ENCODE measurements around the gene MEIS2.
A peak's percentile ranks its signal among the peaks of the same experiment; 100 is the strongest.
"Not testable (repeated sequence)": the region's sequence is repeated elsewhere in the genome, so short reads cannot be mapped to it uniquely, and the experiment has no call there.

MEIS2 gene

DNA sequence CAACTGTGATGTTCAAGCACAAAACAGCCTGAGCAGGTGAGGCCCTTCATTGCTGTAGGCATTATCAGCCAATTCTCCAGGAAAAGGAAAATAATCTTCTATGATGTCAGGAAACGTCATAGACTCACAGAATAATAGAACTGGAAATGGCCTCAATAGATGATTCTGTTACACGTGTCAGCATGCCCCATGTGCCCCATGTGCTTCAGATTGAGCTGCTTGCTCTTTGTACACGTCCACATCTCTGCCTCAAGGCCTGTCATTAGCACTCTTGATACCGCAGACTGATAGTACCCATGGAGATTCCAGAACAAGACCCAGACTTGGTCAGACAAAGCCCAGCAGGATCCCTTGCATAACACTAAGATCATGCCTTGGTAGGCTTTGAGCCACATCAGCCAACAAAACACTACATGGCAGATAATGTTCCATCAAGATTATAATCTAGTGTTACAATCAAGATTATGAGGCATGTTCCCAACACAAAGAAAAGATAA is 95.9 kb downstream of the MEIS2 start:
- no peak for DNase-seq

DNA sequence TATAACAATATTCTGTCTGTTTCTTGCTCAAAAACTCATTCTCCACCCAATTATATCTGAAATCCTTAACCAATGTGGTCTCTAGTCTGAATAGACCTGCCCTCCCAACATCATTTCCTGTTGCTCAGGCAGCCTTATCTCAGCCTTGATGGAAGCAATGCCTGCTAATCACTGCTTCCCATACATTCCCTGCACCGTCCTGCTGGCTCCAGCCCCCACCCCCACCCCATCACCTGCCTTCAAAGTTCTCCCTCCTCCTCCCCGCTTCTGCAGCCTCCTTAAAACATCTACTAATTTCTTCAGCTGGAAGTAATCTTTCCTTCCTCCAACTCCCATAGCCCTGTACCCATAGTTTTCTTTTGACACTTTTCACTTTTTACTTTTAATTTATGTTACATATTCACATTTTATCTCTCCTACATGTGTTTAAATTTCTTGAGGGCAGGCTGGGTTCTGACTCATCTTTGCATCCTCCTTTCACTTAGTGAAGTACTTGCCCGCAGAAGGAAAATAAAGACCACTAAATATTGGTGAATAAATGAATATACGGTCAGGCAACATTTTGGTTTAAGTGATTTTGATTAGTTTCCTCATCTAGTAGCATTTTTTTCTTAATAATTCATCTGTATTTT is 98.2 kb downstream of the MEIS2 start:
- no peak for DNase-seq

DNA sequence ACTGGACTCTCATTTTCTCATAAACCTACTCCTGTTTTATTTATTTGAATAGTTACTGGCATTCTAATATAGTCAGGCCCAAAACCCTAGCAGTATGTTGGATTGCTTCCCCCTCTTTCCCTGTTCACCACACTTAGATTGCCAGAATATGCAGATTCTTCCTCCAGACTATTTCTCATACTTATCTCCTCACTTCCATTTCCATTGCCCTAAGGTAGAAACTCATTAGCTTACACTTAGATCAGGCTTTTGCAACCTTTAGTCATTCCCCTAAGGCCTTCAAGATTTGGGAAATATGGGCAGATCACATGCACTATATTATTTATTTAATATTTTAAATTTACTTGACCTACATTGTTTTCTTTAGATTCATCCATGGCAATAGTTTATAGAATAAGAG is 98.9 kb downstream of the MEIS2 start:
- DNase-seq: no peak

DNA sequence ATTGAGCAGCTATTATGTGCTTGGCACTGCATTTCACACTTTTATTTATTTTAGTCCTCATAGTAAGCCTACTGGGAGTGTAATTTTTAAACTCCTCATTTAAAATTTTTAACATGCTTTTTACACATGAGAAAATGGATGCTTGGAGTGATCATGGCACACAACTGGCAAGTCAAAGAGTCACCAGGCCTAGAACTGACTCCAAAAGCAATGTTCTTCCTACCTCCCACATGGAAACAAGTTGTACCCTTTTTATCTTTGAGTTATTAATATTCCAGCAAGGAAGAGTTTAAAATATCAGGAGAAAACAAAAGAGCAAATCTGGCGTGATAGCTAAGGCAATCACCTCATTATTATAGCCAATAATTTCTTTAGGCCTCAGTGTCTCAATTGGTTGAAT is 100.6 kb downstream of the MEIS2 start:
- no peak for DNase-seq

DNA sequence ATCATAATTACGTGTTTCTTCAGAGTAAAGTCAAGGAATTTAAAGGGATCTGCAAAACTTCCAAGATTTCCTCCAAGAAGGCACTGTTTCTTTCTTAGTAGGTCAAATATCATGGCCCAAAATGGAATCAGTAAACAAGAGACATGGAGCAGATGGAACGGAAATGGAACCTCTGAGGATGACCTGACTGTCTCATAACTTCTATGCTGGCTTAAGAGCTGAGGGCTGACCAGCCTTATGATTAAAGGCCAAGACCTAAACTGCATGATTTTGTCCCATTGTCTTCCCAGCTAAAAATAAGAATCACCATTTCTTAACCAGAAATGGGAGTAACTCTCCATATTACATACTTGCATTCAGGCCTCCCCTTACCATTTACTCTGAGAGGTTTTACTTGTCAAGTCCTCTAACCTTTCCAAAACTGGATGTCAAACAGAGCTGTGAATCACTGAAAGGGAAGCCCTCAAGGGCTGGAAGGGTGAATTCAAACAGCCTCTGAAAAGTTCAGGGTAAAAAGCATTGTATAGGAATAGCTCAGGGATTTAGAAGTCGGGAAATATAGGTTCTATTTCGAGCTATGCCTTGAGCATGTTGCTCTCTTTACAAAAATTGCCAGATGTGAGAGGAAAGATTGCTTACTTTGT is 103.7 kb downstream of the MEIS2 start:
- DNase-seq: no peak

DNA sequence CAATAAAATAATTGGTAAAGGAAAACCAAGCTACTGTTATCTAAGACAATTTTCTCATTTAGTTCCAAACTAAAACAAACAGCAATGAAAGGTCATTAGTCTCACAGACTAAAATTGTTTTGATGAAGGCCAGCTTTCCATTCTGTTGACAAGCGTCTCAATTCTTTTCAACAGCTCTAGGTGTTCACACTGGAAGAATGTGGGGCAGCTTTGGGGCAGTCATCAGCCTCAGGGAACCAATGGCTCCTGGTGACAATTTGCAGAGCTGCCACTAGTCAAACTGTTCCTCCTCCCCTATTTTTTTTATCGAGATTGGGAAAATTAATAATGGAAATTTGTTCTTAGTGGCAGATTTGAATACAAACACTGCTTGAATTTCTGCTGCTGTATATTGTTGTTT is 104.2 kb downstream of the MEIS2 start:
- DNase-seq: no peak

DNA sequence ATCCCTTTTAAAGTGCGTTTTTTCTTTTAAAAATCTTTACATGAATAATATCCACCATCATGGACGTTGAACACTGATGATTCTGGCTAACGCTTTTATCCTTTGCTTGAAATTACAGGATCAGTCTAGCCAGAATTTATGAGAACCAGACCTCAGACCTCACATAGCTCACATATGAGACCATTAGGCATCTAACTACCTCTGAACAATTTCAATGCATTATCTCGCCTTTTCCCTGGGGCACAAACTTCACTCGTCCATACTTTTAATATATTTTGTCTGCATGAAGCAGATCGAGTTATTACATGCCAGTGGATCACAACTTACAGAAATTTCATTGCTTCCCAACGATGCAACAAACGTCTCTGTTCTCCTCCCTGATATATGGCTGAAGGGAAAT is 105.6 kb downstream of the MEIS2 start:
- no peak for DNase-seq

DNA sequence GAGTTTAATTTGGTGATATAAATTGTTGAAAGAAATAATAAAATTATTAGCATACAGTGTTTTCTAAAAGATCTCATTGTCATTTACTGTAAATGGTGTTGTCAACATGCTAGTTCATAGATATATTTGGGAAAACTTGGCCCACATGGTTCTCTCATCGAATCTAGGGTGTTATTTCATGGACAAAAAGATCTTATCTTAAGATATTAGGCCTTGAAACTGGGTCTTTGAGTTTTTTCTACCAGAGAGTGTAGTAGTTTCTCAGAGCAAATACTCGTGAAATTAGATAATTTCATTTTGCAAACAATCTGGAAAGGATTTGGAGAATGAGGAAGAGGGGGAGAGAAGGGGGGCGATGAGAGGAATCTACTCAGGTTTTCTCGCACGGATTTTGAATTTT is 107.9 kb downstream of the MEIS2 start:
- no peak for DNase-seq

DNA sequence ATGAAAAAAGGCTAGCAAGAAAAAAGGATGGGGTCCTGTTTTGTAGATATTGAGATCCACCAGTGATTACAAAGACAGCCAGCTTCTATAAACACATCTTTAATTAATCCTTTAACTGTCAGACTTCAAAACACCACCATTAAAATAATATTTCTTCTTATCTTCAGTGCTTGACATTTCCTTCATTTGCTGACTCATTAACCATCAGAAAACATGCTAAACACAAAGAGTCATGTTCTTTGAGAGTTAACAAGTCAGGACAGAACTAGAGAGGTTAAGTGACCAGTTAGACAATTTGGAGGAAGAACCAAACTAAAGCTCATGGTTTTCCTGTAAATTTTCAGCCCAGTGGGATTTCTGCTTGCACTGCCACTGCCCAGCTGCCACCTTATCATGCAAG is 111.4 kb downstream of the MEIS2 start:
- no peak for DNase-seq

DNA sequence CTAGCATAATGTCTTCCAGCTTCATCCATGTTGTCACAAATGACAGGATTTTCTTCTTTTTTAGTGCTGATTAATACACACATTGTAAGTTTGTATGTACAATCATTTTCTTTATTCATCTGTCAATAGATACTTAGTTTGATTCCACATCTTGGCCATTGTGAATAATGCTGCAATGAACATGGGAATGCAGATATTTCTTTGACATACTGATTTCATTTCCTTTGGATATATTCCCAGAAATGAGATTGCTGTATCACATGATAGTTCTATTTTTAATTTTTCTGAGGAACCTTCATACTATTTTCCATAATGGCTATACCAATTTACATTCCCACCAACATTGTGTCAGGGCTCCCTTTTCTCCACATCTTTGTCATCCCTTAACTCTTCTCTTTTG is 117.9 kb downstream of the MEIS2 start:
- DNase-seq: no peak

DNA sequence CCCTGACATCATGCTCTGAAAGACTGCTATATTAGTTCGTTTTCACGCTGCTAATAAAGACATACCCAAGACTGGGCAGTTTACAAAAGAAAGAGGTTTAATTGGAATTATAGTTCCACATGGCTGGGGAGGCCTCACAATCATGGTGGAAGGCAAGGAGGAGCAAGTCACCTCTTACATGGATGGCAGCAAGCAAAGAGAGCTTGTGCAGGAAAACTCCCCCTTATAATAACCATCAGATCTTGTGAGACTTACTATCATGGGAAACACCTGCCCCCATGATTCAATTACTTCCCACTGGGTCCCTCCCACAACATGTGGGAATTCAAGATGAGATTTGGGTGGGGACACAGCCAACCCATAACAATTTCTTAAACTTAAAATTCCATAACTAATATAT is 120.1 kb downstream of the MEIS2 start:
- DNase-seq: not testable (repeated sequence)

DNA sequence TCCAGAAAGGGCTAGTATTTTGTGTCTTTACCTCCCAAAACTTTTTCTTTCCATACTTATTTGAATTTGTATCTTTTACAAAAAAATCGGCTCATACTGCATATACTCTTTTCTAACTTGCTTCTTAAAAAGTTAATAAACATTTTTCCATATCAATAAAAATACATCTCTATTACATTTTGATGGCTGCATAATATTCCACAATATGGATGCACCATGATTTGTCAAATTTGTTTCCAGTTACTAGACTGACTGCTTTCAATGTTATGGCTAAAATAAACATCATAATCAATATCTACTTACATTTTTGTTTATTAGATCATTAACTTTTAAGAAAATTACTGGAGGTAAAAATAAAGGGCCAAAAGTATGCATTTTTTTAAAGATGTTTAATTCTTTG is 121.7 kb downstream of the MEIS2 start:
- no peak for DNase-seq

DNA sequence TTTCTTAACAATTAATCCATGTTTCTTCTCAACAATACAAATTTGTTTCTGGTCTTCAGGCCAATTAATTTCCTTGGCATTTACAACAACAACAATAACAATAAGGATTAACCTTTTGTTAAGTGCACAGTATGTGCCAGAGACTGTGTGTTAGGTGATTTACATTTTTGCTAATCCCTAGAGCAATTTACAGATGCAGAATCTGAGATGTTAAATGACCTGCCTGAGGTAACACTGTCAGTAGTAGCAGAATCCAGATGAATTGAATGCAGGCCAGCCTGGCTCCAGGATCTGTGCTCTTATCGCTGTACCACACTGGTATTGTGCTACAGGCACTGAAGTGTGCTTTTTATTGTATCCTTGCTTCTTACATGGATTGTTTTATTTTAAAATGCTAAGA is 122.2 kb downstream of the MEIS2 start:
- DNase-seq: no peak

DNA sequence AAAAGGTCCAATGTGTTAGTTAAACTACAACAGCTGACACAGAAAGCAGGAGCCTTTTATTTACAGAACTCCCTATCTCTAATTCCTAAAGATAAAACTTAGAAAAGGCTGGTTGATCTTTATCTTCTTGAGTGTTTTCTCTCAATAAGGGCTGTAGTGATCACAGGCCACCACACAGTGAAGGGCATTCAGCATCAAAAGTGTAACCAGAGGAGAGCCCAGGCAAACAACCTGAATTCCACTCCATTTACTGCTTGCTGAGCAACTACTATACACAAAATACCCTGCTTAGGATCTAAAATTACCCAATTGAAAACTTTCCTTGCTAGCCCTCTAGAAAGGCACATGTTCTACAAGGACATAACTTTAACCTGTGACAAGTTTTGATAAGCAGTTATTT is 122.7 kb downstream of the MEIS2 start:
- no peak for DNase-seq

DNA sequence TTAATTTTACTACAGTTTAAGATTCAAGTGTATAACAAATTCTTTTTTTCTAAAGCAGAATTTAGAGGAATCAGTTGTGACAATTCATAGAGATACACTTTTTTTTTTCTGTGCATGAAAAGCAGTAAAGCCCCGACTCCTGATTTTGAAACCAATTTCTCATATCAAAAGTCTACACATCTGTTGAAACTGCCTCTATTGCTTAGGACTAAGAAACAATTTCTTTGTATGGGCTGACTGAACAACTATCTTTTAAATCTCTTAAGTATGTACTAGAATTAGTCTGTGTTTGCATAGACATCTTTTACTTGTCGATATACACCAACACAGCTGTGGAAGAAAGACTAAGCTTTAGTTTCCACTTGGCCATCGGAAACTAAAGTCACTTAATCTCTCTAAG is 127.6 kb downstream of the MEIS2 start:
- DNase-seq: no peak

DNA sequence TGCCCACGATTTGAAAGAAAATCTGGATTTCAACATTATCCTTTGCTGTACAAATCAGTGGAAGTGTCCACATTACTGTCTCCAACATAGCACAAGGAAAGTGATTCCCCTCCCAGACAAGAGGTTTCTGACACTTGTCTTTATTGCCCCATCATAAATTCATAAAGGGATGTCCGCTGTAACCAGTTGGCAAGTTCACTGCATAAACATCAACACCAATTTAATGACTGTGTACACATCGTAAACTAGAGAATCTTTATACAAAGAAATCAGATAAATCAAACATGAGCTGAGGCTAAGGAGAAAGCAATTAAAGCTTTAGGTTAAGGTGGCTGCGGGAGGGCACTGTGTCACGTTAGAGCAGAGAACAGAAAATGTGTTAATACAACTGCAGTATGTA is 129.8 kb downstream of the MEIS2 start:
- DNase-seq: peak; percentile 10

DNA sequence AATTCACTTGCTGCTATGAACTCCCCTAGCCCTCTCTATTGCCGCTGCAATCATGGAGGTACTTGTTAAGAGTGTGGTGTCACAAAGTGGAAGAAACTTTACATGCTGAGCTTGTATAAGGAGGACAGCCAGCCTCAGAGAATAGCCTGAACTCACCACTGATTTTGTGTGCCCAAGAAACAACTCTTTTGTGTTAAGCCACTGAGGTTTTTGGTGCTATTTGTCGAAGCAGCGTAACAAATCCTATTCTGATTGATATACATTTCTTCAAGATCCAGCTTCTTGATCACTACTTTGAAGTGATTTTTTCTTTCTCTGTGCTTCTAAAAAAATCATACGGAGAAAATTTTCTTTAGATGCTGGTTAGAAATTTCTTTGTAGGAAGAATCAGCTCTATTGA is 132.4 kb downstream of the MEIS2 start:
- no peak for DNase-seq

DNA sequence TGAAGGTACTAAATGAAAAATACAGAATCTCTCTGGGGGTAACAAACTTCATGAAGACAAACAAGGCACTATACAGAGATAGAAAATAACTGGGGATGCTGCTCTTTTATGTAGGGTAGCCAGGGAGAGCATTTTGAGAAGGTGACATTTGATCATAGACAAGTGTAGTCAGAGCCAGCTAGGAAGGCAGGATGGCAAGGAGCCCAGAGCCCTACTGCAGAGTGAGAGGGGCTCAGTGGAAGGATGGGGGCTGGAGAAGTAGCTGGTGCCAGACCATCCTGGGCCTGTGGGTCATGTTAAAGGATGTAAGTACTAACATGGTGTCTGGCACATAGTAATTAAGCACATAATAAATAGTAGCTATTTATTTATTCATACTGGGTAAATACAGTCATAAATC is 133.6 kb downstream of the MEIS2 start:
- DNase-seq: peak; percentile 91

DNA sequence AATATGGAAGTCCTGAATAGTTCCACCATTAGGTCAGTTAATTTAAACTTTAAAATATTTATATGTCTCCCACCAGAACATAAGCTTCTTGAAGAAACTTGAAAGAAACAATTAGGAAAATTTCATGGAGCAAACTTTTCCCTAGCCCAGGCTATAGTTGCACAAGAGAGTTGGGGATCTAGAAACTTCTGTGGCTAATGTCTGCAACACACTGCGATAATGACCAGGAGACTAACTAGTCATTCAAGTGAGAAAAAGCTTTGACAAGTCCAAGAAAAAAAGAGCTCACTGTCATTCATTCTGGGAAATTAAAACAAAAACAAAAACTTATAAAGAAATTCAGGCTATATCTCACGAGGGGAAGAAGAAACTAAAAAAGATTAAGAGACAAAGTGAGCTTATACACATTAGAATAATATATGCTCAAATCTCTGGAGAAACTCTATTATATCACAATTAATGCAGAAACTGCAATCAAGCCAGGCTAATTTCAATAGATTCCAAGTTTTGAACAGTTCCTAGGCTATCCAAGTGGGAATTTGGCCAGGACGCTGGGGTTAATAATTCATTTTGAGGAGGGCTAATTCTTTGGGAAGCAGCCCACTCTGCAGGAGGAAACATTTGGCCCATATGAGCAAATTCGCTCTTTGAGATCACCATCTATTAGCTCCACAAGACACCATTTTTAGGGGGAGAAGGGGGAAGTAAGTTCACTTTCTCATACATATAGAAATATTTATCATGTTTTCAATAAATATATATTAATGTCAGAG is 134.6 kb downstream of the MEIS2 start:
- peak; percentile 91 for DNase-seq

DNA sequence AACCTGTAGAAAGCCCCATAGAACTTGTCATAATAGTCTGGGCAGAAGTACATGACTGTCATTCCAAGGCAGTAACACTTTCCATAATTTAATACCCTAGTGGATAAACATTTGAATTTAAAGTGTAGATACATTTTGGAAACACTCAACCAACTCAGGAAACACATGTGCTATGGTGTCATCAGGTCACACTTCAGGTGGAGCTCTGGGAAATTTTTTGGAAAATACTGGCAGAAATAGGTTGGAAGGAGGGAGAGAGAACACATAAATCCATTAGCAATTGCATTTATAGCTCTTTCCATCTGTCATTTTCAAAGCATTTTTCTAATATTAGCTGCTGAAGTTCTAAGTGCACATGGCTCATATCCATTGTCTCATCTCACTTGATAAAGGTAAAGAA is 135.7 kb downstream of the MEIS2 start:
- peak; percentile 58 for DNase-seq

DNA sequence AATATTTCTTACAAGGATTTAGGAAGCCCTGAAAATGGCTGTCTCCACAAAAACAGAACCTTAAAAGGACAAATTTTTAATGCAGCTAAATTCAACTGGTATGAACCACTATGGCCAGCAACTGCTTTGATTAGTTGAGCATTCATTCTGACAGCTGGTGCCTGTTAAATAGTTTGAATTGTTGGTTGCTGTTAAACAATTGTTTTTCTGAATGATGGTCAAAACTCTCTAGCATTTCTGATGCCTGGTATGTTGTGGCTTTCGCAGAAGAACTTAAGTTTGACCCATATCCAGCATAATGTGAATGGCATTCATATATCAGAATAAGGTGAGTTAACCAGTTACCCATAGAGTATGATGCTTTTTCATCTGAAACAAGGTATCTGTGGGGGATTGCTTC is 138.4 kb downstream of the MEIS2 start:
- DNase-seq: no peak

DNA sequence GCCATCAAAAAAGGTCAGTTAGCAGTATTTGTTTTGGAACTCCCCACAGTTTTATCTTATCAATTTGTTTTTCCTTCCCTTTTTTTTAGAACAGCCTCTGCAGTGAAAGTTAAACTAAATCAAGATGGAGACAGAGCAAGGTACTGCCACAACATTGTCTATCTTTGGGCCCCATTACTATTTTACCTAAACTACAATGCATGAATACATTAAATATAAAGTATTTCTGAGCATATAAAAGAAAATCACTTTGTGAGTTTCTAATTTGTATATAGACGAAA is 139.5 kb downstream of the MEIS2 start:
- DNase-seq: no peak

DNA sequence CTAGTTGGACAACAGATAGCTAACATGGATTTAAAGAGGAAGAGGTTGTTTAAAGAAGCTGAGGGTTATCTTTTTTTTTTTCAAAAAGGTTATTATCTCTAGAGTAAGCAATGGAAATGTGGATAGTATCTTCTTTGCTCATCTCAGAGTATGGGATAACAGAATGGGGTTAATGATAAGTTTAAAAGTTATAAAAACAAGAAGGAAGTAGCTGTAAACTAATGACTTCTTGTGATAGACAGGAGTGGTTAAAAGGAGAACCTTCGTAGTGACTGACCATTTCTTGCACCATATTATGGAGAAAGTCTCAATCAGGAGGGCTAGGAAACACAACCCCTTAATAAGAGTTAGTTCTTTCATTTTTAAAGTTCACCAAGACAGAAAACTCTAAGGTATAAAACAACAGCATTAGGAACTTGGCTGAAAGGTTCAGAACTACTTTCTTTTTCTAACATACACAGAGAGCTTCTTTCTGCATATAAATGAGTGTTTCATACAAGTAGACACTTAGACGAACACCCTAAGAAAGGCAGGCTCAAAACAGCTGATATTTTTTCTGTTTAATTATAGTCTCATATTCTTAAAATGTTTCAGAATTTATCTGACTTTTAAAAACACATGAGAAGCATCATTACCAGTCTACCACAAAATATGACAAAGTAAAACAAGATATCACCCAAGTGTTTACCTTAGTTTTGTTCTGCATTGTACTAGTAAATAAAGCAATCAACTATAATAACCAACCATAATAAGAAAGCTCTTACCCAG is 140.0 kb downstream of the MEIS2 start:
- DNase-seq: no peak

DNA sequence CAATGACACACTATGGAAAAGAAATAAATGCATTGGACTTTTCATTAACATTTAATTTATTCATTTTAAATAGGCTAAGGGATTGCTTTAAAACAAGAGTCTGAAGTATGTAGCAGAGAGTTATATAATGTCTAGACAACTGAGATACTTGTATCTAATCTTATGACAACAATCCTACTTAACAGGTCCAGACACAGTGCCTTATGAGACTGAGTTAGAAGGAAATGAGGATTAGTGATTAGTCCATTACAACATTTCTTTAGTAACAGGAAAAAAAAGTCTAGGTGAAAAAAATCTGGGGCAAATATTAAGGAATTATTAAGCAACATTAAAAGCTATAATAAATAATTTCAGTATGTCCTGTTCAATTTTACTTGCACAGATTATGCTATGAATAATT is 140.6 kb downstream of the MEIS2 start:
- no peak for DNase-seq
